ENCODE measurements around the gene RPL11.

GRCh38 chr1:23646541-23646940 lies 45.1 kb upstream of the RPL11 start:
- TF ChIP-seq CTCF (conservative IDR thresholded peaks at IDR 0.05; ENCODE audit: low read depth, low read length) (no peak), EZH2phosphoT487 (IDR thresholded peaks at IDR 0.05; ENCODE audit: borderline replicate concordance, low read length) (no peak), EZH2 (IDR thresholded peaks at IDR 0.05; ENCODE audit: low read length, unreplicated experiment) (no peak)

Data from PC-3 (cell line).